Heart right ventricle (tissue), 16 donors: Measurements from ENCODE around the gene MYO1H. TPM values are rescaled to one million over a fixed set of nuclear protein-coding genes. Genes with fewer than 3 reads are reported as not detected.

Source experiments
- ATAC-seq, 8 donors: fragments of 200-7000 bp; cut with Tn5 transposase; one replicate each; pipeline ENCODE4 v1.9.1; 2020; ENCODE audit warnings: mild to moderate bottlenecking in 8 of 8, moderate library complexity in 8 of 8, moderate number of reproducible peaks in 1 of 8
- DNase-seq, 2 donors: peaks; one replicate each; pipeline ENCODE4 v3.0.0-alpha.2; 2020
- H3K27ac ChIP-seq, 10 donors: fragments of 200-600 bp; sonication (generic) in 2 of 10; one replicate each; pipeline versions ENCODE4 v1.5.0 to v1.8.0; 2020 to 2022; ENCODE audit warnings: mild to moderate bottlenecking in 3 of 10
- H3K27me3 ChIP-seq, 7 donors: fragments of 200-600 bp; one replicate each; pipeline ENCODE4 v1.8.0; 2021 to 2022; ENCODE audit warnings: mild to moderate bottlenecking in 2 of 7
- H3K36me3 ChIP-seq, 9 donors: fragments of 200-600 bp; sonication (generic) in 1 of 9; one replicate each; pipeline versions ENCODE4 v1.5.0 to v1.8.0; 2020 to 2022; ENCODE audit warnings: mild to moderate bottlenecking in 2 of 9
- H3K4me1 ChIP-seq, 9 donors: fragments of 200-600 bp; sonication (generic) in 1 of 9; one replicate each; pipeline versions ENCODE4 v1.5.0 to v1.8.0; 2020 to 2022; ENCODE audit warnings: mild to moderate bottlenecking in 4 of 9
- H3K4me3 ChIP-seq, 10 donors: fragments of 200-600 bp; sonication (generic) in 2 of 10; one replicate each; pipeline versions ENCODE4 v1.5.0 to v1.8.0; 2020 to 2022; ENCODE audit warnings: mild to moderate bottlenecking in 7 of 10, moderate library complexity in 2 of 10
- H3K9me3 ChIP-seq, 11 donors: fragments of 200-600 bp in 10 of 11; sonication (generic) in 2 of 11; one replicate each; pipeline versions ENCODE4 v1.5.0 to v1.8.0; 2013 to 2022; ENCODE audit warnings: mild to moderate bottlenecking in 2 of 11, control low read depth in 1 of 11, moderate library complexity in 1 of 11
- WGBS, 2 donors: extraction: QIAGEN DNeasy Blood & Tissue Kit; methylation state at CpG; one replicate each; pipeline ENCODE4 v1.1.7; 2013; ENCODE audit warnings: inconsistent platforms in 1 of 2; 5-methylcytosine and 5-hydroxymethylcytosine counted together
- intact Hi-C, 10 donors: fragments of 100-400 bp; cut with DNase I; formaldehyde crosslinking; loops; one replicate each; pipeline versions ENCODE4 v1.11.1 to v1.14.2; 2022
- polyA plus RNA-seq, 2 donors: library from polyadenylated mRNA; stranded (reverse); fragments of 200-250 nt; gene quantifications; one replicate each; pipeline ENCODE4 v1.2.3, GENCODE V29; 2013
- total RNA-seq, 10 donors: library from RNA; stranded (reverse); fragmentation: NEBNext Ultra II Directional in 3 of 10; extraction: Animal tissue kit (Norgen Biotek cat#: 25700) in 3 of 10; gene quantifications; one replicate each; pipeline versions ENCODE4 v1.2.1 to v1.2.4, GENCODE V29; 2021 to 2023
- TF ChIP-seq, protein P1 (sequence below), 9 donors: fragments of 200-600 bp; sonication (generic) in 2 of 9; IDR thresholded peaks; one replicate each; pipeline versions ENCODE4 v1.5.0 to v1.8.0; 2021 to 2022; ENCODE audit warnings: antibody characterized with exemption in 9 of 9, mild to moderate bottlenecking in 5 of 9, moderate library complexity in 1 of 9
- donor health status: Arrhythmogenic right ventricular cardiomyopathy.
- donor health status: ischemic (EF 13 %, LVEDD 7.1; RV severe dilation, severe dysfunction).
- donor health status: healthy with polysubstance abuse.
- donor health status: DM: no; HTN: yes; CAD: no.
- donor health status: DM: no; HTN: no; CAD: no.
- donor health status: ischemic (EF 25% LVEDD 6.9; RV normal size, moderate dysfunction).
- donor health status: ischemic (EF 25% LVEDD 5.7; RV mildly dilated, moderate dysfunction).
- donor health status: healthy.
- donor health status: DM: yes; HTN: yes; CAD: no.
- donor health status: Ischemic cardiomyopathy.
- donor health status: ischemic (EF 35%, LVEDD 5.7; RV mildly dilated, moderate dysfunction).
- donor health status: nonischemic (EF 11% LVEDD 7.7; RV severe dilation, severe dysfunction).
- donor health status: DM: yes; HTN: yes; CAD: no.
- donor health status: PGD.
- donor health status: ischemic (EF 29% LVEDD 5.4; RV normal size, mild dysfunction).
- donor health status: nonischemic (EF 23%, LVEDD 6.1; RV moderate dilation, normal function).

The MYO1H gene
- total and polyA plus RNA-seq, 12 donors: 0.07 to 1.3 (median 0.51) TPM; not detected in 4

- no peak overlapping the region for H3K4me3 ChIP-seq
Measured at GRCh38 chr12:109487181-109488050, 139.7 kb downstream of the MYO1H start.

GRCh38 chr12:109488051-109488665, 140.5 kb downstream of the MYO1H start:
- Histone ChIP-seq H3K27ac (no peak overlapping the region), H3K4me1 (no peaks in the 10 kb centered on the region), H3K9me3 (no peaks in the 10 kb centered on the region), H3K27me3 (no peaks in the 10 kb centered on the region), H3K36me3 (peaks cover 6 to 100% (median 83%) of the 10 kb centered on the region in 9 donors), H3K4me3 (no peak overlapping the region)
- intact Hi-C loops: no loop called here
- TF ChIP-seq, protein P1, sequence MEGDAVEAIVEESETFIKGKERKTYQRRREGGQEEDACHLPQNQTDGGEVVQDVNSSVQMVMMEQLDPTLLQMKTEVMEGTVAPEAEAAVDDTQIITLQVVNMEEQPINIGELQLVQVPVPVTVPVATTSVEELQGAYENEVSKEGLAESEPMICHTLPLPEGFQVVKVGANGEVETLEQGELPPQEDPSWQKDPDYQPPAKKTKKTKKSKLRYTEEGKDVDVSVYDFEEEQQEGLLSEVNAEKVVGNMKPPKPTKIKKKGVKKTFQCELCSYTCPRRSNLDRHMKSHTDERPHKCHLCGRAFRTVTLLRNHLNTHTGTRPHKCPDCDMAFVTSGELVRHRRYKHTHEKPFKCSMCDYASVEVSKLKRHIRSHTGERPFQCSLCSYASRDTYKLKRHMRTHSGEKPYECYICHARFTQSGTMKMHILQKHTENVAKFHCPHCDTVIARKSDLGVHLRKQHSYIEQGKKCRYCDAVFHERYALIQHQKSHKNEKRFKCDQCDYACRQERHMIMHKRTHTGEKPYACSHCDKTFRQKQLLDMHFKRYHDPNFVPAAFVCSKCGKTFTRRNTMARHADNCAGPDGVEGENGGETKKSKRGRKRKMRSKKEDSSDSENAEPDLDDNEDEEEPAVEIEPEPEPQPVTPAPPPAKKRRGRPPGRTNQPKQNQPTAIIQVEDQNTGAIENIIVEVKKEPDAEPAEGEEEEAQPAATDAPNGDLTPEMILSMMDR (IDR thresholded peaks at IDR 0.05): no peak
- WGBS, 2 donors: 85 to 88% methylated on average over 7 of the region's 7 CpGs
- DNase-seq (no peak), ATAC-seq (no peak)

More at GRCh38 chr12:109487181-109488050, 139.7 kb downstream of the MYO1H start:
- ATAC-seq (no peak), DNase-seq (no peak)
- Histone ChIP-seq H3K4me1 (no peaks in the 10 kb centered on the region), H3K9me3 (no peaks in the 10 kb centered on the region), H3K27ac (no peak overlapping the region), H3K27me3 (no peaks in the 10 kb centered on the region), H3K36me3 (peaks cover 6 to 100% (median 79%) of the 10 kb centered on the region in 9 donors)
- intact Hi-C loops: no loop called here
- 96 to 97% methylated on average over 9 of the region's 9 CpGs for WGBS, 2 donors
- TF ChIP-seq, protein P1 (IDR thresholded peaks at IDR 0.05): no peak

- Histone ChIP-seq H3K36me3 (peaks cover 6 to 100% (median 87%) of the 10 kb centered on the region in 9 donors), H3K27ac (no peak overlapping the region), H3K9me3 (no peaks in the 10 kb centered on the region), H3K4me1 (no peaks in the 10 kb centered on the region), H3K4me3 (no peak overlapping the region), H3K27me3 (no peaks in the 10 kb centered on the region)
- TF ChIP-seq, protein P1 (IDR thresholded peaks at IDR 0.05): no peak
- ATAC-seq: no peak
- DNase-seq: no peak
- intact Hi-C loops: no loop called here
- WGBS, 2 donors: 93 to 94% methylated on average over 14 of the region's 14 CpGs
Measured at GRCh38 chr12:109489016-109489954, 141.6 kb downstream of the MYO1H start.
